Measurements from ENCODE around the gene LETM1.

The LETM1 gene

DNA sequence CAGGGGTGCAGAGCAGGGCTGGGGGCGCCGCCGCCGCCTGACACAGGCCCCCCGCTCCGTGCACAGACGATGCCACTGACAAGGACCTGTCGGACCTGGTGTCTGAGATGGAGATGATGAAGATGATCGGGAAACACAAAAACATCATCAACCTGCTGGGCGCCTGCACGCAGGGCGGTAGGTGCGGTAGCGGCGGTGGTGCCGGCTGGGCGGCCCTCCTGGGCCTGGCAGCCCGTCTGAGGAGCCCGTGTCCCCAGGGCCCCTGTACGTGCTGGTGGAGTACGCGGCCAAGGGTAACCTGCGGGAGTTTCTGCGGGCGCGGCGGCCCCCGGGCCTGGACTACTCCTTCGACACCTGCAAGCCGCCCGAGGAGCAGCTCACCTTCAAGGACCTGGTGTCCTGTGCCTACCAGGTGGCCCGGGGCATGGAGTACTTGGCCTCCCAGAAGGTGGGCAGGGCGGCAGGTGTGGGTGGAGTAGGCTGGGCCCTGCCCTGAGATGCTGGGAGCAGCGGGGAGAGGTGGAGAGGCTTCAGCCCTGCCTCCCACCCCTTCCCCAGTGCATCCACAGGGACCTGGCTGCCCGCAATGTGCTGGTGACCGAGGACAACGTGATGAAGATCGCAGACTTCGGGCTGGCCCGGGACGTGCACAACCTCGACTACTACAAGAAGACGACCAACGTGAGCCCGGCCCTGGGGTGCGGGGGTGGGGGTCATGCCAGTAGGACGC lies 50.3 kb downstream of the LETM1 start:
- DNase-seq, result no peak

DNA sequence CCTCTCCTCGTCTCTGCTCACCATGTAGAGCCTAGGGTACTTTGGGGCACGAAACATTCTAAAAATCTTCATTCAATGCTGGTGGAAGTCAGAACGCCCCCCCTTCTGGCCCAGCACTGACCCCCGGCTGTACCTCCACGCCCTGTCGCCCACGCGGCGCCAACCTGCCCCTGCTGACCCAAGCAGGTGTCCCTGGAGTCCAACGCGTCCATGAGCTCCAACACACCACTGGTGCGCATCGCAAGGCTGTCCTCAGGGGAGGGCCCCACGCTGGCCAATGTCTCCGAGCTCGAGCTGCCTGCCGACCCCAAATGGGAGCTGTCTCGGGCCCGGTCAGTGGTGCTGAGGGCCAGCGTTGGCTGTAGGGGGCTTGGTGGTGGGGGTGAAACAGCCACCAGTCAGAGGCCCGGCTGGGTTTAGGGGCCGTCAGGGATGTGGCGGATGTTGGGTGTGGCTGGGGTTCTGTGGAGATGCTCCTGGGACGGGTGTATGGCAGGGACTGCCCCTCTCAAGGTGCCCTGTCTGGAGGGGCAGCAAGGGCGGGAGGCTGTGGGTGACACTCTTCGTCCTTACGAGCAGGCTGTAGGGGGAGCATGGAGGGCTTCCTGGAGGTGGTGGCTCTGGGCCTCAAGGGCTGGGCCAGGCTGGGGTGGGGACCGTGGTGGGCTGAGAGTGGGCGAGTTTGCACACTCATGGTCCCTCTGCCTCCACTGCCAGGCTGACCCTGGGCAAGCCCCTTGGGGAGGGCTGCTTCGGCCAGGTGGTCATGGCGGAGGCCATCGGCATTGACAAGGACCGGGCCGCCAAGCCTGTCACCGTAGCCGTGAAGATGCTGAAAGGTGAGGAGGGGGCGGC lies 51.1 kb downstream of the LETM1 start:
- no peak for DNase-seq

DNA sequence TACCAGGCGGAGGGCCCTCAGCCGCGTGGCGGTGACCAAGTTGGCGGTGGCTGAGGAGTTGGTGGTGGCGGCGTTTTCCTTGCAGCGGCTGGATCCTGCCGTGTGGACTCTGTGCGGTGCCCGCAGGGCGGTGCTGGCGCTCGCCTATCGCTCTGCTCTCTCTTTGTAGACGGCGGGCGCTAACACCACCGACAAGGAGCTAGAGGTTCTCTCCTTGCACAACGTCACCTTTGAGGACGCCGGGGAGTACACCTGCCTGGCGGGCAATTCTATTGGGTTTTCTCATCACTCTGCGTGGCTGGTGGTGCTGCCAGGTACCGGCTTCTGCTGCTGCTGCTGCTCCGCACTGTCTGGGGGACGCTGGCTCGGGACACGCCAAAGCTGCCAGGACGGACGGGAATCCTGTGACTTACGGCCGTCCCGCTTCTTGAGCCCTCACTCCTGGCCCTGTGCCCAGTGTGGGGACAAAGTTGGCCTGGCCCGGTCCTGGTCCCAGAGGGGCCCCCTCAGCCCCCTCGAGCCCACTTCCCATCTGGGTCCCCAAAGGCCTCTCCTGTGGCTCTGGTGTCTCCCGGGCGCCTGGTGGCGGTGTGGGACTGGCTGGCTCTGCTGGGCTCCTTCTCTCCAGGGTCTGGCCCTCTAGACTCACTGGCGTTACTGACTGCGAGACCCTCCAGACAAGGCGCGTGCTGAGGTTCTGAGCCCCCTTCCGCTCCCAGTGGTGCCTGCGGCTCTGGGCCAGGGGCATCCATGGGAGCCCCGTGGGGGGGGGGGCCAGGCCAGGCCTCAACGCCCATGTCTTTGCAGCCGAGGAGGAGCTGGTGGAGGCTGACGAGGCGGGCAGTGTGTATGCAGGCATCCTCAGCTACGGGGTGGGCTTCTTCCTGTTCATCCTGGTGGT lies 52.2 kb downstream of the LETM1 start:
- no peak for DNase-seq

DNA sequence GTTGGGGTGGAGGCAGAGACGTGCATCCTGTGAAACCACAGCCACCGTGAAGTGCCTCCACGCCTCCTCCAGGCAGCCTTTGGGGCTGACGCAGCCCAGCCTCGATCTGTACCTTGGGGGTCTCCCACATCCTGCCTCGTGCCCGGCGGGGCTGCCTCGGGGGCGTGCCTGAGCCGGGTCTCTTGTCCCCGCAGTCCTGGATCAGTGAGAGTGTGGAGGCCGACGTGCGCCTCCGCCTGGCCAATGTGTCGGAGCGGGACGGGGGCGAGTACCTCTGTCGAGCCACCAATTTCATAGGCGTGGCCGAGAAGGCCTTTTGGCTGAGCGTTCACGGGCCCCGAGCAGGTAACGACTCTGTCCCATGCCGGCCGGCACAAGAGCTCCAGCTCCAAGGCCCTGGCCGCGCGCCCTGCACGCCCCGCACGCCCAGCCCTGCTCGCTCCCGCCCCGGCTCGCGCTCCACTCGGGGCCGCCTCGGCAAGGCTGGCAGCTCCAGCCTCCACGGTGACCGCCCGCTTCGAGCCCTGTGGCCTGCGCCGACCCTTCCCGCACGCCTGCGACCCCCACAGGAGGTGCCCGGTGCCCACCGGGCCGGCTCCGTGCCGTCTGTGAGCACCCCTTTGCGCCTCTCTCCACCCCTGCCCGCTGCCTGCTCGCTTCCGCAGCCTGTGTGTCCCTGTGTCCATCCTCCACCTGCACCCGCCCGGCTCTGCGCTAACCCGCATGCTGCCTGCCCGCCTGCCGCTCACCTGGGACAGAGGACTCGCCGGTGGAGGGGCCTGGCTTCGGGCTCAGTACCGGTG lies 53.0 kb downstream of the LETM1 start:
- no peak for DNase-seq

DNA sequence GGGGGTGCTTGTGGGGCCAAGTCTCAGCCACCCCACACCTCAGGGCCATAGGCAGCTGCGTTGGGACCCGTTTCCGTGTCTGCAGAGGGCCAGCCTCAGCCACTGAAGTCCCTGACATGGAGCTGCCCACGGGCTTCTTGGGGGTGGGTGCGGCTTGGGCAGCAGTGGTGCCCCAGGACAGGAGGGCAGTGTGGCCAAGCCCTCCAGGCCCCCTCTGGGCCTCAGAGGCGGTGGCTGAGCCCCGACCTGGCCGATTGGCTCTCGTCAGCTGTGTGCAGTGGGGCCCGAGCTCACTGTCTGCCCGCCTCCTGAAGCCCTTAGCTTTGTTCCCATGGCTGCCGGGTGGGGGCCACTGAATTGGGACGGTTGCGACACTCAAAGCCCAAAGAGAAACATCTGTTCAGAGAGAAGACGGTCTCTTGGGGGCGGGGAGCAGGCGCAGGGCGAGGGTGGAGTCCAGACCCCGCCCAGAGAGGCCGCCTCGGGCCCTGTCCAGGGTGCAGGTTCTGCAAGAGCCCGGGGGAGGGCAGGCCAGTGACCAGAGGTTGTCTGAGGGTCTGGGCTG lies 53.7 kb downstream of the LETM1 start:
- DNase-seq, result no peak

DNA sequence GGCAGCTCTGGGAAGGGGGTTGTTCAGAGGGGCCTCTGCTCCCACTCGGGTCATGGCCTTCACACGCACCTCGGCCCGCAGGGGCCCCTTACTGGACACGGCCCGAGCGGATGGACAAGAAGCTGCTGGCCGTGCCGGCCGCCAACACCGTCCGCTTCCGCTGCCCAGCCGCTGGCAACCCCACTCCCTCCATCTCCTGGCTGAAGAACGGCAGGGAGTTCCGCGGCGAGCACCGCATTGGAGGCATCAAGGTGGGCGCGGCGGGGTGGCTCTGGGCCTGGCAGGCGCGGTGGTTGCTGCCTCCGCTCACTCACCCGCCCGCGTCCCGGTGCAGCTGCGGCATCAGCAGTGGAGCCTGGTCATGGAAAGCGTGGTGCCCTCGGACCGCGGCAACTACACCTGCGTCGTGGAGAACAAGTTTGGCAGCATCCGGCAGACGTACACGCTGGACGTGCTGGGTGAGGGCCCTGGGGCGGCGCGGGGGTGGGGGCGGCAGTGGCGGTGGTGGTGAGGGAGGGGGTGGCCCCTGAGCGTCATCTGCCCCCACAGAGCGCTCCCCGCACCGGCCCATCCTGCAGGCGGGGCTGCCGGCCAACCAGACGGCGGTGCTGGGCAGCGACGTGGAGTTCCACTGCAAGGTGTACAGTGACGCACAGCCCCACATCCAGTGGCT lies 54.5 kb downstream of the LETM1 start:
- DNase-seq, result no peak

DNA sequence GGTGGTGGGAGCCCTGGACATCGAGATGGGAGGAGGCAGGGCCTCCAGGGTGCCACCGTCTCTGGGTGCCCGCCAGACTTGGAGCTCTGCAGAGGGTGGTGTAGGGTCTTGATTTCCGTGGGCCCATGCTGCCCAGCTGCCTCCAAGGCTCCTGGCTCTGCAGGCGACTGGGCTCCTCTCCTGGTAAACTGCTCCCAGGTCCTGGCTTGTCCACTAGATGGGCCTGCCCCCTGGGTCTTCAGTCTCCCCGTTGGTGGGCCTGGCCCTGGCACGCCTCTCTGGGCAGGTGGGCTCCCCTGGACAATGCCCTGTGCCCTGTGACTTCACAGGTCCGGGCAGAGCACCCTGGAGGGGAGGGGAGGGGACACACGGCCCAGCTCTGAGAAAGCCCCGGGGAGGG lies 55.2 kb downstream of the LETM1 start:
- DNase-seq, result no peak

DNA sequence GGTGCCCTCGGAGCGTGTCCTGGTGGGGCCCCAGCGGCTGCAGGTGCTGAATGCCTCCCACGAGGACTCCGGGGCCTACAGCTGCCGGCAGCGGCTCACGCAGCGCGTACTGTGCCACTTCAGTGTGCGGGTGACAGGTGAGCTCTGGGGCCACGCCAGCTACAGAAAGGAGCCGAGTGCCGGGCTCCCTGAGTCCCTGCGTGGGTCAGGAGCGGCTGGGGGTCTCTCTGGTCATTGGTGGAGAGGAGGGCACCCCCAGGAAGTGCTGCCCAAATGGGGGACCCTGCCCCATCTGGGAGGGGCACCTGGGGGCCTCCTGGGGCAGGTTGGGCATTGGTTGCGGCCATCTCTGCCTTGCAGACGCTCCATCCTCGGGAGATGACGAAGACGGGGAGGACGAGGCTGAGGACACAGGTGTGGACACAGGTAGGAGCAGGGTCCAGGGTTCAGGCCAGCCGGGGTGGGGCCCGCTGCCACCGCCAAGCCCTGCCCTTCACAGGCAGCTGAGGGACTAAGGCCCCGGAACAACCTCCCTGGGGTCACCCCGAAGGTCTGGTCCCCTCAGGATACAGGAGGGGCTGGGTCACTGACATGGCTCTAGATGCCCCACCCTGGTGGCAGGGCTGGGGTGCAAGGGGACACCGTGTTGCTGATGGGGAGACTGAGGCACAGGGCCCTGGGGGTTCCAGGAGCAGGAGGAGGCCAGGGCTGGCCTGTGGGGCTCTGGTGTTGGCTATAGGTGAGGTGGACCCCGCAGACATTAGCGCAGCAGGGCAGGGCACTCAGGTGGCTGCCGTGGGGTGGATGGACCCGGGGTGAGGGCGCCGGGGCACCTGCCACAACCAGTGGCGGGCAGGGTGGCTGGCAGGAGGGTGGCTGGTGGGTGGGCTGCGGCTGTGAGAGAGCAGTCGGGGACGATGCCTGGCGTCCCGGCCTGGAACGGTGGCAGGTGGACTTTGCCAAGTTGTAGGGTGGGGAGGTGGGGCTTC lies 56.3 kb downstream of the LETM1 start:
- DNase-seq, result no peak

DNA sequence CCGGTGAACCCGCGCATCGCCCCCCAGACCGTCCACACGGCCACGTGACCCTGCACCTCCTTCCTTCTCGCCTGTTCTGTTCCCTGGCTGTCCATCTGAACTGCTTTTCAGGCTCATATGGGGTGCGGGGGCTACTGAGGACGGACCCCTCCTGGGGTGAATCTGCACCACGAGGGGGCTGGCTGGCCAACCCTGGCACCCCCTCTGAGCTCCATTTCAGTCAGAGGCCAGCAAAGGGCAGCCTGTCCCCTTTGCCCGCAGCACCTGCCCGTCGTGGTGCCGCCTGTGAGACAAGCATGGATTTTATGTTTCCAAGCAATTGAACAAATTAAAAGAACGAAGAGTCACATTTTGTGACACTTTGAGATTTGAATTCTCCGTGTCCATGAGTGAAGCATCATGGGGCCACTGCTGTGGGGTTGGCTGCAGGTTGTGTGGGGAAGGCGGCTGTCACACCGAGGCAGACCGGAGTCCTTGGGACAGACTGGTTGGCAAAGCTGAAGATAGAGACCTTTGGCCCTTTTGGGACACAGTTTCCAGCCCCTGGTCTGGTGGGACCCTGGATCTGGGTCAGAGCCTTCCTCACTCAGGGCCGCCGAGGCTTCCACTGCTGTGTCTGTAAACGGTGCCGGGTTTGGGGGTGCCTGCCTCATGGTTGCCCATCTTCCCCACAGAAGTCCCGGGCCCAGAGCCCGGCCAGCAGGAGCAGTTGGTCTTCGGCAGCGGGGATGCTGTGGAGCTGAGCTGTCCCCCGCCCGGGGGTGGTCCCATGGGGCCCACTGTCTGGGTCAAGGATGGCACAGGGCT lies 57.2 kb downstream of the LETM1 start:
- no peak for DNase-seq

DNA sequence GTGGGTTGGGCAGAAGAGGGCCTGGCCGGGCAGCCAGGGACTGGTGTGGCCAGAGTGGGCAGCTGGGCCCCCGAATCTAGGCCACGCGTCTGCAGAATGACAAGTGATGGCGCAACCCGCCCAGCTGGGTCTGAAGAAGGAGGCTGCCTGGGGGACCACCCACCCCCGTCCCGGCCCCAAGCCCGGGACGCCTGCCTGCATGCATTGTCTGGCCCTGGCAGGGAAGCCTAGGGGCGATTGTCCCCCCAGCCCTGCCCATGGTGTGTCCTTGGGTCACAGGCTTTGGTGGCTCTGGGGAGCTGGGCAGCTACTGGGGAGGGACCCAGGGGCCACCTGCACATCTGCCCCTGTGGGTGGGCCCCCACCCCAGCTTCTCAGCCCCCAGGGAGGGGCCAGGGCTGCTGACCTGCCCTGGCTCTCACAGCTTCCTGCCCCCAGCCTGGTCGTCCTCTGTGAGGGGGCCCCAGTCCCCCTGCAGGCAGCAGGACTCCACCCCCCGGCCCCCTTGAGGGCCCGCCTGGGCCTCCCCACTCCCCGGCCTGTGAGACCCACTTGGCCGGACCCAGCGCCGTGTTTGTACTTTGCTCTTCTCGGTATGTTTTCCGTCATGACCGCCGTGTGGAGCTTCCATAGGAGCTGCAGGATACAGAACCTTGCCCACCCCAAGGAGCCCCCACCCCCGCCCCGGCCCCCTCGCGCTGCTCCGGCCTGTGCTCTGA lies 57.9 kb downstream of the LETM1 start:
- no peak for DNase-seq

DNA sequence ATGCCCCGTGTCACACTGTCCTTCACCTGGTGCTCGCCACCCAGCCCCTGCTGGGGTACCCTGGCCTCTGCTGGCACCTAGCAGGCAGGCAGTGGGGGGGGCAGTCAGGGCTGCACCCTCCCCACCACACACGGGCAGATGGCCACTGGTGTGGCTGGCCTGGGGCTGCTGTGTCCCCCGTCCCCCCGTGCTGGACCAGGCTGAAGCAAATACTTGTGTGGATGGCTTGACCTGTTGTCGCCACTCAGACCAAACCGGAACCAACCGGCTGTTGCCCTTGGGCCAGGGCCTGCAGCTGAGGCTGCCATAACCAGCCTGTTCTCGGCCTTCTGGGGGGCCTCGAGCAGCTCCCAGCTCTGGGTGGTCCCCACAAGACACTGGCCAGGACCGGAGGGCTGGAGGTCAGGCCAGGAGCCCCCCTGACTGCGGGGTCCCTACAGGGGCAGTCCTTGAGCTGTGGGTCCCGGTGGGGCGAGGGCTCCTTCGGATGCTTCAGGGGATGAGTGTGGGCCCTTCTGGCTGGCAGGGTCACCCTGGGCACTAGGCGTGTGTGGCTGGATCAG lies 58.6 kb downstream of the LETM1 start:
- no peak for DNase-seq

DNA sequence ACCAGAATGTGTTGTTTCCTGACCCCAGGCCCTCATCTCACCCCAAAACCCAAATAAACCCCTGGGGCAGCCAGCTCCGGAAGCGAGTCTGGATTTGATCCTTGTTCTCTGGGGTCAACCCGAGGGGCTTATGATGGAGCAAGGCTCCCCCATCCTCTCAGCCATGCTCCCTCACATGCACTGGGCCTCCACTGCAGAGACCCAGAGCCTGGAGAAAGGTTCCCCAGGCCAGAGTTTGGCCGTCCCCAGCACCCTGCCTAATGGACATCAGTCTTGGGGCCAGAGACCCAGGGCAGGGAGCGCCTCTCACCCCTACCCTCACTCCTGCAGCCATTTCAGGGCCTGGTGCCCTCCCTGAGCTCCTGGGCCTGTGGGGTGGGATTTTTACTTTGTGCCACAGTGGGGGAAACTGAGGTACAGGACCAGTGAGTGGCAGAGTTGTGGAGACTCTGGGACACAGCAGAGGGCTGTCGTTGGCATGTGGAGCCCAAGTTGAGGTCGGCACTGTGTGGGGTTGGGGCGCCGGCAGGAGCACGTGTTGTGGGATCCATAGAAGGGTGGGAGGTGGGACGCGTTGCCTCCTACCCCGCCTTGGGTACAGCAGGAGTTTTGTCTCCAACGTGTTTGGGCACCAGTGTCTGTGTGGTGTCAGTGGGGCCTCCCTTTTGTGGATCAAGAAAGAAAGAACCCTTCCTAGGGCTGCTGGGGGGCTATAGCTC lies 59.3 kb downstream of the LETM1 start:
- no peak for DNase-seq

DNA sequence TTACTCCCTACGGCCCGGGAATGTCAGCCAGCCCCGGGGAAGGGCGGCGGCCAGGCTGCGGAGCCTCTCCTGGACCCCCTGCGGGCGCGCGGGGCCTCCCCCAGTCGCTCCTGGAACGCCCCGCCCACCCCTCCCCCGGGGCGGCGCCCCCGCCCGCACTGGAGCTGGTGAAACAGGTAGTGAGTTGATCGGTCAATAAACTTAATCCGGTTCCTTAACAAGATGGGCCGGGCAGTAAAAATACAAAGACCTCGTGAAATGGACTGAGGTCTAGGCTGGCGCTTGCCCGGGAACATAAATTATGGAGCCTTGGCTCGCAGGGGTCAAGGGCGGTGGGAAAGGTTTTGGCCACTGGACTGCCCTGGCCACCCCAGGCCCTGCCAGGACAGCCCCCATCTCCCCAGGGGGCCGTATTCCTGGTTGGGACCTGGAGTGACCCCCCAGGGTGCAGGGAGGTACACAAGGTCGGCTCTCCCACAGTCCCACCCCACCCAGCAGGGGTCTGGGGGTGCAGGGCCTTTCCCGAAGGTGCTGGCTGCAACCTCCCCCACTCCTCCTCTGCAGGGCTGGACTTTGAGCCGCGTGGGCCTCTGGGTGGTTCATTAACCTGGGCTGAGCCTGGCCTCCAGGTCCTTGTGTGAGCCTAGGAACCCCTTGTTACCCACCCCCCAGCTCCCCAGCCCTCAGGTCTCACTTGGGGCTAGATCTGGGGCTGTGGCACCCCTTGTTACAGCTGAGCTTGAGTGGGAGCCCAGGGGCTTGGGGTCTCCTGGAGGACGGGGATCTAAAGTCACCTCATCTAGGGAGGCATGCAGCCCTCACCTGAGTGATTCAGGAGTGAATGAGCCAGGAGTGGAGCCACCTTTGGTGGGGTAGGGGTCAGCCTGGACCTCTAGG lies 60.4 kb downstream of the LETM1 start:
- DNase-seq, result no peak

DNA sequence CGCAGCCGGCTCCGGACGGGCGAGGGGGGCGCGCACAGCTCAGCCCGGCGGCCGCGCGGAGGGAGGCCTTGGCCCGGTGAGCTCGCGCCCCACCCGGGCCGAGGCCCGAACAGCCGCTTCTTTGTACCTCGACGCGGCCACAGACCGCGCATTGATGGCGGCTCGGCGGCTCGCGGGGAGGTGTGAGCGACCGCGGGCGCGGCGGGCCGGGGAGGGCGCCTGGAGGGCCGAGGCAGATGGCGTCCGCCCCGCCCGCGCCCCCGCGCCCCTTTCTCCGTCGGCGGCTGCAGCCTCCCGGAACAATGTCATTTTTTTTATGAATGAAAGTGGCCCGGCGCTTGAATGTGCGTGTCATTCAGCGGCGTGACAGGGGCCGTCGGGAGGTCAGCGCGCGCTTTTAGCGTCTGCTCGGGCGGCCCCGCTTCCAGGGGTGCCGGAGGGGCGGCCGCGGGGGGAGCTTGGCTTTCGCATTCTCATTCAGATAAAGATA lies 61.1 kb downstream of the LETM1 start:
- no peak for DNase-seq

DNA sequence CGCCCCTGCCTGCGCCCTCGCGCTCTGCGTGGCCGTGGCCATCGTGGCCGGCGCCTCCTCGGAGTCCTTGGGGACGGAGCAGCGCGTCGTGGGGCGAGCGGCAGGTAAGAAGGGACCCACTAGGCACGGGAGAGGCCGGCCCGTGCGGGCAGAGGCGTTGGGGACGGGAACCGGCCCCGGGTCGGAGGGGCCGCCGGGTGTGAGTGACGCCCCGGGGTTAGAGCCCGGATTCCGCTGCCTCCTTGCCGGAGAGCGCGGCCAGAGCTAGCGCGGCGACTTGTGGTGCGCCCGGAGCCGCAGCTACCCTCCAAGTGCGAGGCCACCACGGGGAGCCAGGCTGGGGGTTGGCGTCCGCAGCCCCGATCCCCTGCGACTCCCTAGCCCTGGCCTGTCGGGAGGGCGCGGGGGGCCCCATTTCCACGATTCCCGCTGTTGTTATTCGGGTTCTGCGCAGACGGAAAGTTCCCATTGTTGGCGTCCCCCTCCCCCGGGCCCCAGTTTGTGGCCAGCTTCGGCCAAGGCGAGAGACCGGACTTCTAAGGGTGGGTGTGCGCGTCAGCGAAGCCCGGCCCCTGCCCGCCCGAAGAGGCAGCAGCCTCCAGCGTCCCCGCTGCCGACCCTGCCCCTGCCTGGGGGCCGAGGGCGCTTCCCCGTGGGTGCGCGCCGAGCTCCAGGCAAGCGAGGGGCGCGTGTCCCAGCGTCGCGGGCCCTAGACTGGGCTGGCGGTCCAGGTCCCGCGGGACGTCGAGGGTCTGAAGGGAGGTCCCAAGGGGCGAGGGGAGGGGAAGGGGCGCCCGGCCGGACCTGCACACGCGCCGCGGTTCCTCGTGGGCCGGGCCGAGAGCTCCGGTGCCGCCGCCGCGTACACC lies 61.8 kb downstream of the LETM1 start:
- no peak for DNase-seq
